ENCODE data around the gene SLX4IP. TPM values are rescaled to one million over a fixed set of nuclear protein-coding genes. Genes with fewer than 3 reads are reported as not detected.

Gene SLX4IP
- polyA plus RNA-seq, 3 donors = 6.8 to 7.4 (median 7.1) TPM

- no peak for DNase-seq (ENCODE audit: low read depth in 3 of 3, low spot score in 2 of 3)
These were observed 206.8 kb downstream of the SLX4IP start for GRCh38 chr20:10641893-10642292.

DNA sequence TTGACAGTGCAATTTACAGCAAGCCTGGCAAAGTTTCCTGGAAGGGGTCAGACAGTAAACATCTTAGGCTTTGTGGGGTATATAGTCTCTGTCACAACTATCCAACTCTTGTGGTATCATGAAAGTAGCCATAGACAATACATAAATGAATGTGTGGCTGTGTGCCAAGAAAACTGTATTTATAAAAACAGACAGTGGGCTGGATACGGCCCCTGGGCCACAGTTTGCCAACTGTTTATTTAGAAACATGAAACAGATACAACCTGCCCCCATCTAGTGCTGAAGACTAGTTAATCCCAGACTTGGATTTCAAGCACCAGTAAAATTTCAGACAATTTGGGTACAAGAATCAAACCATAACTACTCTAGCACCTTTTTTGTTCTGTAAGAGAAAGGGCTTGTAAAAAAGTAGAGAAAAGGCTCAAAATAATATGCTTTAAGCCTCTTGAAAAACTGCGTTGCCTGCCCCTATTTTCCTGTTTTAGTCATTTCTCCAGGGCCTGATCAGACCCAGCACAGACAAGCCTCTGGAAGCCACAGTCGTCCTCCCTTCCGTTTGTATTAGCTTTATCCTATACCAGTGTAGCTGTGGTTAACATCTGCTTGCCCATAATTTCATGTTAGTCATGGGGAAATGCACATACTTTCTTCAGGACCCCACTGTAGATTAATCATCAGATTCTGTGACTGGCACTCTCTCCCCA lies 207.9 kb downstream of the SLX4IP start:
- no peak for DNase-seq (ENCODE audit: low read depth in 3 of 3, low spot score in 2 of 3)

DNA sequence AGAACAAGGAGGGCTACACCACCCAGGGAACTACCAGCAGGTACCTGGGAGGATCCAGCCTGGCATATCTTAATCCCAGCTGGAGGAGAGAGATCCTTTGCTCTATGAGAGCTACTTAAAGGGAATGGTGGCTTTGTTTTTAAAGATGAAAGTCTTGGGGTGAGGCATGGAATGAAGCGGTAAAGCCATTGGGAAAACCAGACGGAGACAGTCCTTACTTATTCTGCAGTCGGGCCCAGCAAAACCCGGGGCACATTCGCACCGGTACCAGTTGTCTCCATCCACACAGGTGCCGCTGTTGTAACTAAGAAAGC lies 208.4 kb downstream of the SLX4IP start:
- no peak for DNase-seq (ENCODE audit: low read depth in 3 of 3, low spot score in 2 of 3)

- no peak for DNase-seq (ENCODE audit: low read depth in 3 of 3, low spot score in 2 of 3)
These were observed 209.5 kb downstream of the SLX4IP start for GRCh38 chr20:10644458-10645204.

- no peak for DNase-seq (ENCODE audit: low read depth in 3 of 3, low spot score in 2 of 3)
These were observed 210.1 kb downstream of the SLX4IP start for GRCh38 chr20:10645205-10645570.

DNA sequence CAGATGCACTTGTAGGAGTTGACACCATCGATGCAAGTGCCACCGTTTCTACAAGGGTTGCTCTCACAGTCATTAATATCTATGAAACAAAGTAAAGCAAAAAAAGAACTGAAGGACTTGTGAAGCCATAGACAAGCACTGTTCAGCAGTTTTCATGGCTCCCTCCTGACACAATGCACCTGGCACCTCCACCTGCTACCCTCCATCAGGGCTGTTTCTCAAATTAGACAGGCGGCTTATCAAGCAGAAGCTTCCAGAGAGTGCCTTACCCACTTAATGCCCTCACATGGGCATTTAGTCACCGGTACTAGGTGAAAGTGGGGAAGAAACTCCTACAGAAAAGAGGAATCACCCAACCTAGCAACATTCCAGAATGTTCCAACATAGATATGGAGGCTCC lies 210.9 kb downstream of the SLX4IP start:
- DNase-seq (ENCODE audit: low read depth in 3 of 3, low spot score in 2 of 3) = no peak

- no peak for DNase-seq (ENCODE audit: low read depth in 3 of 3, low spot score in 2 of 3)
These were observed 211.8 kb downstream of the SLX4IP start for GRCh38 chr20:10646886-10647420.

- no peak for DNase-seq (ENCODE audit: low read depth in 3 of 3, low spot score in 2 of 3)
These were observed 212.4 kb downstream of the SLX4IP start for GRCh38 chr20:10647471-10647870.

- DNase-seq (ENCODE audit: low read depth in 3 of 3, low spot score in 2 of 3) = no peak
These were observed 212.8 kb downstream of the SLX4IP start for GRCh38 chr20:10647909-10648308.

DNA sequence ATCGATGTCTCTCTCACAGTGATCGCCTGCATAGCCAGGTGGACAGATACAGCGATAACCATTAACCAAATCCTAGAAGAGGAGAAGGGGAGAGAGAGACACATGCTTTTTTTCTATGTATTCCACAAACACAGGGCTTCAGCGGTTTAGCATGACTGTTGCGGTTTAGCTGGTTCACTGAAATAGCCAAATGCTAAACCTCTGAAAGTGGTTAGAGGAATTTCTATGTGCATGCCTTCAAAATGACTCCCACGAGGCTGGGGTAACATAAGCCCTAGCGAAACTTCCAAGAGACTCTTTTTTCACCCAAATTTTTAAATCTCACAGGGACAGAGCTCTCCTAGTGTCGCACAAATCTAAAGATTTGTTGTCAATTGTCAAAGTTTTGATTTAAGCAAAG lies 213.5 kb downstream of the SLX4IP start:
- DNase-seq (ENCODE audit: low read depth in 3 of 3, low spot score in 2 of 3) = no peak

DNA sequence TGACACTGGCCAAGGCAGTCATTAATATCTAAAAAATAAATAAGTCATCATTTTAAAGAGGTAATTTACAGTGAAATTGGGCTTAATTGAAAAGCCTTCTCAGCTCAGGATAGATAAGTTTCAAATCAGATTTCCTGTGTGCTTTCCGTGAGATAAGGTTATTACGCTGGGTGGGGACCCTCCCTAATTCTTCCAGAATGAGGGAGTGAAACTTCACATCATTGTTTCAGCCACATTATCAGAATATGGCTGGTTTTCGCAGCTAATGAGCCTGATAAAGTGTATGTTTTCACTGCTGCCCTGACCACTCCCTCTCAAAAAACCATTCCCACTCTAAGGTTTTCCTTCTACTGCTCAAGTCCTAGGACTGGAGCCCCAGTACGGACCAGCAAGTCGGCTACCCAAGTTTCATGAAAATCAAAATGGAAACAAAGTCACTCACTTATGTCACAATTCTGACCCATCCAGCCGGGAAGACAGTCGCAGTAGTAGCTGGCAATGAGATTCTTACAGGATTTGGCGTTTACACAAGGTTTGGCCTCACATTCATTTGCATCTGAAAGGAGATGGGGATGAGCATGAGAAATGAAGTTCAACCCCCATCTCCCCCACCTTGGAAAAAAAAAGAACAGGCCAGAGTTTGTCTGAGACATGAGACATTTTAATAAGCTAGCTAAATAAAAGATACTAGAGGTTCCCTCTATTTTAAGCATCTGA lies 214.1 kb downstream of the SLX4IP start:
- DNase-seq (ENCODE audit: low read depth in 3 of 3, low spot score in 2 of 3) = no peak

GRCh38 chr20:10649797-10650160 lies 214.7 kb downstream of the SLX4IP start:
- DNase-seq (ENCODE audit: low read depth in 3 of 3, low spot score in 2 of 3) = no peak

DNA sequence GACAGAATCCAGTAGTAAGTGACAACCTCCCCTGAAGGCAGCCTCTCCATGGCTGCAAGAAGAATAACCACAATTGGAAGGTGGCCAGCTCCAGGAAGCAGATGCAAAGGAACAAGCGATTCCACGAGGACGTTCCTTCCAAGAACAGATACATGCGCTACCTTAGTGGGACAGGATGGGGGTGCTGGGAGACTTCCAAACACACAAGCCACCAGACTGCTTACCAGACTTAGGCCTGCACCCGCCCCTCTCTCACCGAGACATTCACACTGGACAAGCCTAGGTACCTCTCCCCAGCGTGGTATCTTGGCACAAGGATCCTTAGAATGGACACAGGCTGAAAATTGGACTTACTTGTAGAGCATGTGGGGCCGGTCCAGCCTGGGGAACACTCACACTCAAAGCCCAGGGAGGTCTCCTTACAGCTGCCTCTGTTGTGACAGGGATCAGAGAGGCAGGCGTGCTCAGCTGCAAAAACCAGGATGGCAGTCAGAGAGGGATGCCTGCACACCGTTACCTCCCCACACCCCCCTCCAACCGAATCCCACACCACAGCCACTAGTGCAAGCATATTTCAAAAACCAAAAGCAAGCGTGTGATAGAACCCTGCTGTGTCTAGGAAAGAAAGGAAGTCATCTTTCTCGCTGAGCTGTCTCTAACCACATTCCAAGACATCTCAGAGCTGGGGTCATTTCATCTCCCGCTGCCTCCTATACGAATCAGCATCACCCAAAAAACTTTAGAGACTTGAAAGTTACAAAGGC lies 216.3 kb downstream of the SLX4IP start:
- DNase-seq (ENCODE audit: low read depth in 3 of 3, low spot score in 2 of 3) = no peak

DNA sequence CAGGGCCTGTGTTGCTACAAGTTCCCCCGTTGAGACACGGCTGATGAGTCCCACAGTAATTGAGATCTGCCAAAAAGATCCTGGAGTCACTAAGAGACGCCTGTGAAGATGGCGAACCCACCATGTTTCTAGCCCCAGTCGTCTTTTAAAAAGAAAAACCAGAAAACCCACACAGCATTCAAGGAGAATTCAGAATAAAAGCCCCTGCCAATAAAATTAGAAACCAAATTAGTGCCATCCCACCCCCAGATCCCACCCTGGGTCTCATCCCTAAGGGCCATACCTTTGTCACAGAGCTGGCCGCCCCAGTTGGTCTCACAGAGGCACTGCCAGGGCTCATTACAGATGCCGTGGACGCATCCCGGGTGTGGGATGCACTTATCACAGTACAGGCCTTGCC lies 217.1 kb downstream of the SLX4IP start:
- no peak for DNase-seq (ENCODE audit: low read depth in 3 of 3, low spot score in 2 of 3)

GRCh38 chr20:10652660-10653261 lies 217.7 kb downstream of the SLX4IP start:
- no peak for DNase-seq (ENCODE audit: low read depth in 3 of 3, low spot score in 2 of 3)

DNA sequence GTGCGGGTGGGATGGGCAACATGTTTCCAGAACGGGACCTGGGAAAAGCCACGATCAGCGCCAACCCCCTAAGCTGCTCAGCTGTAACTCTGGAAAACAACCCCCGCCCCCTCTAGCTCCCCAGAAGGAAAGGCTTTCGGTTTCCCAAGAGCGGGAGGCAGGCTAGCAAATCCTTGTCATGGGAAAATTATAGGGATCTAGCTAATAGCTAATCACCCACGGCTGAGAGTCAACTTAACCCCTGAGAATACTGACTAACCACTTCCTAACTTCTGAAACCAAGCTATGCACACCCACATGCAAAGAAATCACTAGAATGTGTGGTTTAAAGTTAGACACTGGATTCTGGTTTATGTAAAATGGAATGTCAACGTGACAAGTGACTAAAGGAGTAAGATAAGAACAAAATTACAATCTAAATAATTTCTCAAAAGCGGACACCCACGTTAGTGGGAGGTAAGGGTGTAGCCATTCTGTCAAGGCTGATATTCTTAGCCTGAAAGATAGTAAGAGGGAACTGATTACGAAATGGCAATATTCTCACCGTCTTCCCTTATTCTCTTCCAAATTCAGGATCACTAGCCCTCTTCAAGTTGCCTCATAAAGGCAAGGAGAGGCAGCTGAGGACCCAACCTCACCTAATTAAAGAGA lies 218.6 kb downstream of the SLX4IP start:
- no peak for DNase-seq (ENCODE audit: low read depth in 3 of 3, low spot score in 2 of 3)

DNA sequence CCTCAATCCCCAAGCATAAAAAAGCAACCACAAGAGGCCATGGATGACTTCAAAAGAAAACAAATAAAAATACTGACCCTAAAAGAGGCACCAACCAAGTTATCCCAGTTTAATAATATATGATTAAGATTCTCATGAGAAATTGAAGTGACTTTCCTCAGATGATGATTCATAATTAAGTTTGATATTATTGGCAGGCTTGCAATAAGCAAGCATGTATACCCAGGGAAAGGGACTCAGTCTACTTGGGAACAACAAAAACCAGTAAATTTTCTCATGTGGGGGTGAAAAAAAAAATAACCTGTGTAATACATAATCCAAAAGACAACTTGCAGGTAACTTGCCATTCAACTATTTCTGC lies 219.1 kb downstream of the SLX4IP start:
- DNase-seq (ENCODE audit: low read depth in 3 of 3, low spot score in 2 of 3) = no peak

DNA sequence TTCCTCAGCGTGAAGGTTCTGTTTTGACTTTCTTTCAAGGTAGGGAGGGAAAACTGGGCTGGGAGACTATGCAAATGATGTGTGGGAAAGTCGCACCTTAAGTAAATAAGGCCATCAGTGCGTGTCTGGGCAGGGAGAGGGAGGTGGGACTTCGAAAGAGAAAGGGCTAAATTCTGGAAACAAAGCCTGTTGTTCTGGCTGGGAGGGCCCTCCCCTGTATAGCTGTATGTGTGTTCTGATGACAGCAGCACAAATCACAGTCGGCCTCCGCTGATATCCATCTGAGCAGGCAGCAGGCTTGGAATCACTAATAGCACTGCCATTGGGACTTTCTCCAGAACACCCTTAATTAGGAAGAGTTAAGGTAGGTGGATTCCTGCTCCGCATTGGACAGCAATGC lies 219.5 kb downstream of the SLX4IP start:
- no peak for DNase-seq (ENCODE audit: low read depth in 3 of 3, low spot score in 2 of 3)

- no peak for DNase-seq (ENCODE audit: low read depth in 3 of 3, low spot score in 2 of 3)
These were observed 220.9 kb downstream of the SLX4IP start for GRCh38 chr20:10655720-10656669.
